Lung (tissue), 12 donors: ENCODE measurements around the gene POLR2E. TPM values are rescaled to one million over a fixed set of nuclear protein-coding genes. Genes with fewer than 3 reads are reported as not detected.

ENCODE experiments used
- ATAC-seq: fragments of 200-7000 bp; cut with Tn5 transposase; one replicate; pipeline ENCODE4 v1.9.1; 2020; ENCODE audit warnings: moderate number of reproducible peaks; ENCODE audit not compliant: insufficient read depth, low FRiP score
- DNase-seq, 3 donors: peaks; one replicate each; pipeline ENCODE4 v3.0.0-alpha.2; 2013 to 2017
- H3K27ac ChIP-seq, 2 donors: one replicate each; pipeline ENCODE4 v1.5.1; 2013; ENCODE audit warnings: mild to moderate bottlenecking in 2 of 2, moderate library complexity in 2 of 2, control low read depth in 1 of 2, inconsistent platforms in 1 of 2, low read depth in 1 of 2, low read length in 1 of 2
- H3K27me3 ChIP-seq, 3 donors: one replicate each; pipeline ENCODE4 v1.5.1; 2013; ENCODE audit warnings: low read length in 2 of 3; ENCODE audit not compliant: control insufficient read depth in 3 of 3, insufficient read depth in 3 of 3
- H3K36me3 ChIP-seq, 4 donors: one replicate each; pipeline ENCODE4 v1.5.1; 2013; ENCODE audit warnings: low read length in 4 of 4, mild to moderate bottlenecking in 1 of 4, moderate library complexity in 1 of 4; ENCODE audit not compliant: control insufficient read depth in 4 of 4, insufficient read depth in 4 of 4
- H3K4me1 ChIP-seq, 5 donors: one replicate each; pipeline ENCODE4 v1.5.1; 2013; ENCODE audit warnings: low read length in 5 of 5, mild to moderate bottlenecking in 2 of 5, moderate library complexity in 1 of 5; ENCODE audit not compliant: control insufficient read depth in 5 of 5, insufficient read depth in 5 of 5
- H3K4me3 ChIP-seq: one replicate; pipeline ENCODE4 v1.5.1; 2013; ENCODE audit warnings: mild to moderate bottlenecking, control low read depth, moderate library complexity
- H3K9ac ChIP-seq, 2 donors: one replicate each; pipeline ENCODE4 v1.5.1; 2013; ENCODE audit warnings: low read length in 2 of 2, control low read depth in 1 of 2; ENCODE audit not compliant: insufficient read depth in 1 of 2
- H3K9me3 ChIP-seq, 4 donors: one replicate each; pipeline ENCODE4 v1.5.1; 2013; ENCODE audit warnings: low read length in 3 of 4, mild to moderate bottlenecking in 1 of 4, moderate library complexity in 1 of 4; ENCODE audit not compliant: control insufficient read depth in 4 of 4, insufficient read depth in 3 of 4
- CTCF ChIP-seq: IDR thresholded peaks from 2 replicates; pipeline ENCODE4 v1.5.1; 2012; ENCODE audit warnings: mild to moderate bottlenecking; ENCODE audit errors: control extremely low read depth, extremely low read depth
- WGBS, 2 donors: extraction: QIAGEN DNeasy Blood & Tissue Kit; methylation state at CpG; one replicate each; pipeline ENCODE4 v1.1.7; 2013; 5-methylcytosine and 5-hydroxymethylcytosine counted together
- polyA plus RNA-seq, 2 donors: library from polyadenylated mRNA; stranded (reverse); fragments of 200-250 nt; gene quantifications; one replicate each; pipeline ENCODE4 v1.2.1, GENCODE V29; 2013
- total RNA-seq, 2 donors: library from RNA; depleted of rRNA in 1 of 2; stranded (reverse); fragments of >200 nt in 1 of 2; gene quantifications; one replicate each; pipeline ENCODE4 v1.2.1, GENCODE V29; 2014 to 2021
- donor health status: control.
- donor health status: control.
- donor health status: Bipolar disorder and iron deficiency.
- donor health status: healthy.
- donor health status: DM: yes; HTN: yes; CAD: no.

Gene POLR2E
- total and polyA plus RNA-seq, 4 donors, result 78.4 to 196 (median 154) TPM

- Histone ChIP-seq H3K4me3 (no peak overlapping the region), H3K4me1 (peaks cover 0 to 29% (median 11%) of the 10 kb centered on the region in 5 donors), H3K36me3 (peaks cover 0 to 30% (median 0%) of the 10 kb centered on the region in 4 donors), H3K9ac (no peak overlapping the region), H3K9me3 (no peaks in the 10 kb centered on the region), H3K27me3 (no peaks in the 10 kb centered on the region), H3K27ac (peak overlapping the region in 1 of 2 donors; percentile 74)
- DNase-seq (no peak), ATAC-seq (no peak)
- 74 to 85% methylated on average over 17 of the region's 17 CpGs for WGBS, 2 donors
- TF ChIP-seq CTCF, result no peak
Observed at GRCh38 chr19:1135454-1135853, 40.3 kb upstream of the POLR2E start.

- peaks cover 0 to 35% (median 11%) of the 10 kb centered on the region in 5 donors for H3K4me1 ChIP-seq
- peaks cover 0 to 33% (median 0%) of the 10 kb centered on the region in 4 donors for H3K36me3 ChIP-seq
- no peak overlapping the region for H3K9ac ChIP-seq
- H3K27me3 ChIP-seq, result no peaks in the 10 kb centered on the region
- WGBS, 2 donors, result 82 to 92% methylated on average over 11 of the region's 11 CpGs
- ATAC-seq, result no peak
- no peak for TF ChIP-seq CTCF
- DNase-seq, result no peak
- H3K4me3 ChIP-seq, result no peak overlapping the region
- H3K27ac ChIP-seq, result peak overlapping the region in 1 of 2 donors; percentile 97
- H3K9me3 ChIP-seq, result no peaks in the 10 kb centered on the region
Observed at GRCh38 chr19:1134431-1134830, 39.3 kb upstream of the POLR2E start.

GRCh38 chr19:1133471-1133929, 38.3 kb upstream of the POLR2E start:
- Histone ChIP-seq H3K27me3 (no peaks in the 10 kb centered on the region), H3K36me3 (peaks cover 0 to 30% (median 0%) of the 10 kb centered on the region in 4 donors), H3K27ac (peak overlapping the region in 1 of 2 donors; percentile 97), H3K4me1 (peaks cover 0 to 35% (median 11%) of the 10 kb centered on the region in 5 donors), H3K4me3 (no peak overlapping the region), H3K9ac (no peak overlapping the region), H3K9me3 (no peaks in the 10 kb centered on the region)
- DNase-seq, result no peak
- TF ChIP-seq CTCF, result no peak
- 78 to 88% methylated on average over 25 of the region's 25 CpGs for WGBS, 2 donors
- peak; percentile 12 for ATAC-seq
